ENCODE data around the gene GALR2. TPM values are rescaled to one million over a fixed set of nuclear protein-coding genes. Genes with fewer than 3 reads are reported as not detected.

The GALR2 gene
- total RNA-seq, 1 donor from 2014 or later: 0.36 TPM

DNA sequence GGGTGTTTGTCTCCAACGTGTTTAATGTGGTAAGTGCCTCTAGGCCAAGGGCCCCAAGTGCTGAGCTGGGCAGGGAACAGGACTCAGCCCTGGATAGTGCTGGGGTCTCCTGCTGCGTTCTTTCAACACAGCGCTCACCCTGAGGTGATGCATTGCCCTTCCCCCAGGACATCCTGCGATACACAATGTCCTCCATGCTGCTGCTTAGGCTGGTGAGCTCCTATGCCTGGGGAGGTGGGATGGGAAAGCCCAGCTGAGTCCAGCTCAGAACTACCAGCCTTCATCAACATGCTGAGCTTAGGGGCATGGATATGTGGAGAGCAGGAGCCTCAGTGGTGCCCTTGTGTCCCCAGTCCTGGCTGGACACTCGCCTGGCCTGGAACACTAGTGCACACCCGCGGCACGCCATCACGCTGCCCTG, 5.0 kb downstream of the GALR2 start:
- peaks cover 45% of the 10 kb centered on the region for H3K27me3 Mint-ChIP-seq (ENCODE audit: low read depth, unreplicated experiment)
- Histone ChIP-seq H3K4me3 (ENCODE audit: insufficient read depth, low read depth, low read length) (no peak overlapping the region), H3K4me1 (ENCODE audit: insufficient read depth, low read length) (peaks cover 7% of the 10 kb centered on the region), H3K9me3 (ENCODE audit: insufficient read depth, low read depth, low read length) (no peaks in the 10 kb centered on the region), H2AFZ (ENCODE audit: low read depth, low read length) (no peak overlapping the region), H4K20me1 (ENCODE audit: insufficient read depth, low read length) (peaks cover 28% of the 10 kb centered on the region), H3K36me3 (ENCODE audit: insufficient read depth, low read length) (peaks cover 5% of the 10 kb centered on the region), H3K27me3 (ENCODE audit: insufficient read depth, low read length) (peaks cover 61% of the 10 kb centered on the region), H3K27ac (ENCODE audit: low read depth, low read length) (no peak overlapping the region), H3K79me2 (ENCODE audit: insufficient read depth, low read length) (no peaks in the 10 kb centered on the region), H3K4me2 (ENCODE audit: low read length) (no peak overlapping the region), H3K9ac (ENCODE audit: low read length) (no peak overlapping the region)
- no peaks in the 10 kb centered on the region for H3K9me3 Mint-ChIP-seq (ENCODE audit: unreplicated experiment)
- no peak for DNase-seq (ENCODE audit: low read depth)
- no peak for FAIRE-seq
- H3K36me3 Mint-ChIP-seq (ENCODE audit: low read depth, unreplicated experiment): peaks cover 9% of the 10 kb centered on the region
- TF ChIP-seq, protein P1, sequence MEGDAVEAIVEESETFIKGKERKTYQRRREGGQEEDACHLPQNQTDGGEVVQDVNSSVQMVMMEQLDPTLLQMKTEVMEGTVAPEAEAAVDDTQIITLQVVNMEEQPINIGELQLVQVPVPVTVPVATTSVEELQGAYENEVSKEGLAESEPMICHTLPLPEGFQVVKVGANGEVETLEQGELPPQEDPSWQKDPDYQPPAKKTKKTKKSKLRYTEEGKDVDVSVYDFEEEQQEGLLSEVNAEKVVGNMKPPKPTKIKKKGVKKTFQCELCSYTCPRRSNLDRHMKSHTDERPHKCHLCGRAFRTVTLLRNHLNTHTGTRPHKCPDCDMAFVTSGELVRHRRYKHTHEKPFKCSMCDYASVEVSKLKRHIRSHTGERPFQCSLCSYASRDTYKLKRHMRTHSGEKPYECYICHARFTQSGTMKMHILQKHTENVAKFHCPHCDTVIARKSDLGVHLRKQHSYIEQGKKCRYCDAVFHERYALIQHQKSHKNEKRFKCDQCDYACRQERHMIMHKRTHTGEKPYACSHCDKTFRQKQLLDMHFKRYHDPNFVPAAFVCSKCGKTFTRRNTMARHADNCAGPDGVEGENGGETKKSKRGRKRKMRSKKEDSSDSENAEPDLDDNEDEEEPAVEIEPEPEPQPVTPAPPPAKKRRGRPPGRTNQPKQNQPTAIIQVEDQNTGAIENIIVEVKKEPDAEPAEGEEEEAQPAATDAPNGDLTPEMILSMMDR (IDR thresholded peaks at IDR 0.05; ENCODE audit: insufficient read depth, low read depth, low read length): no peak
- TF ChIP-seq EZH2 (IDR thresholded peaks at IDR 0.05; ENCODE audit: insufficient read depth, low read length): no peak
- no peak overlapping the region for H3K4me3 Mint-ChIP-seq (ENCODE audit: unreplicated experiment)
- H3K4me1 Mint-ChIP-seq (ENCODE audit: low read depth, unreplicated experiment): peaks cover 18% of the 10 kb centered on the region
- H3K27ac Mint-ChIP-seq (ENCODE audit: unreplicated experiment): no peak overlapping the region

DNA sequence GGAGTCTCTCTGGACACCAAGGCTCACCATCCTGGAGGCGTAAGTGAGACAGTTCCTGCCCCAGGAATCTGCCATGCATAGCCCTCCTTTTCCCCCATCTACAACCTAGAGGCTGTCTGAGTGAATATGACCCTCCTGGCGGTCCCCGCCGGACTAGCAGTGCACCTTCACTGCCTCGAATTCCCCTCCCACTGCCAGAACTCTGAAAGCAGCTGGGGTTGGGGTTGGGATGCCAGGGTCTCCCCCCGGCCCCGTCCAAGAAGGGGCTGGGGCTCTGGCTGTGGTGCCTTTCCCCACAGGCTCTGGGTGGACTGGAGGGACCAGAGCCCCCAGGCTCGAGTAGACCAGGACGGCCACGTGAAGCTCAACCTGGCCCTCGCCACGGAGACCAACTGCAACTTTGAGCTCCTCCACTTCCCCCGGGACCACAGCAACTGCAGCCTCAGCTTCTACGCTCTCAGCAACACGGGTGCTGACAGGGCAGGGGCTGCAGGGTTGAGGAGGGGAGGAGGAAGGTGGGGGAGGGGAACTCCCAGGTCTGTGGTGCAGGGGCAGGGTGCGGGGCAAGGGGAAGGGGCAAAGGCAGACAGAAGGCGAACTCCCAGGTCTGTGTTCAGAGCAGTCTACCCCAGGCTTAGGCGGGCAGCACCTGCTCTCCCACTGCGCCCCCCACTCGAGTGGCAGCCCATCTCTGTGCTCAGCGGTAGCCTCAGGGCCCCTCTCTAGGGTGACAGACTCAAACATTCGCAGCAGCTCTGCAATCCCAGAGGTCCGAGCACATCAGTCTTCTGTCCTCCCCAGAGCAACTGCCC, 5.6 kb downstream of the GALR2 start:
- Histone ChIP-seq H3K9me3 (ENCODE audit: insufficient read depth, low read depth, low read length) (no peaks in the 10 kb centered on the region), H3K4me2 (ENCODE audit: low read length) (no peak overlapping the region), H2AFZ (ENCODE audit: low read depth, low read length) (no peak overlapping the region), H3K79me2 (ENCODE audit: insufficient read depth, low read length) (no peaks in the 10 kb centered on the region), H3K27me3 (ENCODE audit: insufficient read depth, low read length) (peaks cover 55% of the 10 kb centered on the region), H3K4me3 (ENCODE audit: insufficient read depth, low read depth, low read length) (no peak overlapping the region), H3K36me3 (ENCODE audit: insufficient read depth, low read length) (peaks cover 7% of the 10 kb centered on the region), H3K27ac (ENCODE audit: low read depth, low read length) (no peak overlapping the region), H3K9ac (ENCODE audit: low read length) (no peak overlapping the region), H4K20me1 (ENCODE audit: insufficient read depth, low read length) (peaks cover 28% of the 10 kb centered on the region), H3K4me1 (ENCODE audit: insufficient read depth, low read length) (peaks cover 7% of the 10 kb centered on the region)
- no peak for FAIRE-seq
- Mint-ChIP-seq H3K4me3 (ENCODE audit: unreplicated experiment) (no peak overlapping the region), H3K4me1 (ENCODE audit: low read depth, unreplicated experiment) (peaks cover 18% of the 10 kb centered on the region), H3K27me3 (ENCODE audit: low read depth, unreplicated experiment) (peaks cover 40% of the 10 kb centered on the region), H3K9me3 (ENCODE audit: unreplicated experiment) (no peaks in the 10 kb centered on the region), H3K27ac (ENCODE audit: unreplicated experiment) (peak overlapping the region; percentile 34), H3K36me3 (ENCODE audit: low read depth, unreplicated experiment) (peaks cover 12% of the 10 kb centered on the region)
- no peak for DNase-seq (ENCODE audit: low read depth)
- no peak for TF ChIP-seq EZH2 (IDR thresholded peaks at IDR 0.05; ENCODE audit: insufficient read depth, low read length)
- TF ChIP-seq, protein P1 (IDR thresholded peaks at IDR 0.05; ENCODE audit: insufficient read depth, low read depth, low read length): no peak

DNA sequence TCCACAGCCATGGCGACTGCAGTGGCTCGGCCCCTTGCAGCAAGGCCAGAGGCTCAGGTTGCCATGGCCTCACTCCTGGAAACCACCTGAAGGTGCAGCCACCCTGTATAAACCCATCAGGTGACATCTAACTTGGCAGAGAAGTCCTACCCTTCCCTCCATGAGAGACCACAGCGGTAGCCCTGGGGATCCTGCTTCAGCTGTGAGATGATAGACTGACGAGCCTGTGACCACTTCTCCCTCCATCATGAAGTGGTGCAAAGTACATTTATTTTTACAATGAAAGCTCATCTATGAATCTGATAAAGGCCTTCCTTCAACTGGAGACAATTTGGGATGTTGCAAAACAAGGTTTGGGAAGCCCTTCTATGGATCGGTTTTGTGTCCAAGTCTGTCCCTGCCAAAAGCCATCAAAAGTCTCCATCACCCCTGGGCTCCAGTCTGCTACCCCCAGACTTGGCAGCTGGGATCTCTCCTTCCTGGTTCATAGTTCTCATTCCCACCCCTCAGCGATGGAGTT, 6.2 kb downstream of the GALR2 start:
- peaks cover 18% of the 10 kb centered on the region for H3K4me1 Mint-ChIP-seq (ENCODE audit: low read depth, unreplicated experiment)
- Histone ChIP-seq H3K4me2 (ENCODE audit: low read length) (no peak overlapping the region), H3K79me2 (ENCODE audit: insufficient read depth, low read length) (no peaks in the 10 kb centered on the region), H3K27me3 (ENCODE audit: insufficient read depth, low read length) (peaks cover 48% of the 10 kb centered on the region), H3K27ac (ENCODE audit: low read depth, low read length) (no peak overlapping the region), H2AFZ (ENCODE audit: low read depth, low read length) (no peak overlapping the region), H3K36me3 (ENCODE audit: insufficient read depth, low read length) (peaks cover 7% of the 10 kb centered on the region), H4K20me1 (ENCODE audit: insufficient read depth, low read length) (peaks cover 28% of the 10 kb centered on the region), H3K4me1 (ENCODE audit: insufficient read depth, low read length) (peaks cover 6% of the 10 kb centered on the region), H3K4me3 (ENCODE audit: insufficient read depth, low read depth, low read length) (no peak overlapping the region), H3K9ac (ENCODE audit: low read length) (no peak overlapping the region), H3K9me3 (ENCODE audit: insufficient read depth, low read depth, low read length) (no peaks in the 10 kb centered on the region)
- no peak for DNase-seq (ENCODE audit: low read depth)
- TF ChIP-seq, protein P1 (IDR thresholded peaks at IDR 0.05; ENCODE audit: insufficient read depth, low read depth, low read length): no peak
- H3K4me3 Mint-ChIP-seq (ENCODE audit: unreplicated experiment): no peak overlapping the region
- FAIRE-seq: no peak
- H3K9me3 Mint-ChIP-seq (ENCODE audit: unreplicated experiment): no peaks in the 10 kb centered on the region
- H3K36me3 Mint-ChIP-seq (ENCODE audit: low read depth, unreplicated experiment): peaks cover 13% of the 10 kb centered on the region
- H3K27ac Mint-ChIP-seq (ENCODE audit: unreplicated experiment): peak overlapping the region; percentile 34
- H3K27me3 Mint-ChIP-seq (ENCODE audit: low read depth, unreplicated experiment): peaks cover 33% of the 10 kb centered on the region
